ENCODE results near the gene PRADC1.
"Not testable (repeated sequence)": the region's sequence is repeated elsewhere in the genome, so short reads cannot be mapped to it uniquely, and the experiment has no call there.

The PRADC1 gene

DNA sequence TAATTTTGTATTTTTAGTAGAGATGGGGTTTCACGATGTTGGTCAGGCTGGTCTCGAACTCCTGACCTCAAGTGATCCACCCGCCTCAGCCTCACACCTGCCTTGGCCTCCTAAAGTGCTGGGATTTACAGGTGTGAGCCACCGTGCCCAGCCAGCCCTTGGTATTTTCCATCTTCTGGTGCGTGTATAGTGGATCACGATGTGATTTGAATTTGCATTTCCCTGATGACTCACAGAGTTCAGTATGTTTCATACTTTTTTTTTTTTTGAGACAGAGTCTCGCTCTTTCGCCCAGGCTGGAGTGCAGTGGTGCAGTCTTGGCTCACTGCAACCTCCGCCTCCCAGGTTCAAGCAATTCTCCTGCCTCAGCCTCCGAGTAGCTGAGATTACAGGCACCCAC, 32.8 kb downstream of the PRADC1 start:
- not testable (repeated sequence) for DNase-seq

DNA sequence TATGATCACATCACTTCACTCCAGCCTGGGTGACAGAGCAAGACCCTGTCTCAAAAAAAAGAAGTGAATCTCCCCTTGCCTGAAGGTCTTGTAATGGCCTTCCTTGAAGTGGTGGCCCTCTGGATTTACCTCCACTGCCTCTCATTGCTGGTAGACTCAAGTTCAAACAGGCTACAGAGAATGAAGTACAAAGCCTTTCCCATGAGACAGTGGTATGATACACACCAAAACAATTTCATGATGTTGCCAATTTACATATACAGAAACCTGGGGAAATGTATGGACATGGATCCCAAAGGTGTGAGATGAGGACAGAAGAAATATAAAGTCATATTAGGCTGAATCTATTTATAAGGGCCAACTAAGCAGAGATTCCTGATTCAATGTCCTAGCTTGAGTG, 35.5 kb downstream of the PRADC1 start:
- no peak for DNase-seq

DNA sequence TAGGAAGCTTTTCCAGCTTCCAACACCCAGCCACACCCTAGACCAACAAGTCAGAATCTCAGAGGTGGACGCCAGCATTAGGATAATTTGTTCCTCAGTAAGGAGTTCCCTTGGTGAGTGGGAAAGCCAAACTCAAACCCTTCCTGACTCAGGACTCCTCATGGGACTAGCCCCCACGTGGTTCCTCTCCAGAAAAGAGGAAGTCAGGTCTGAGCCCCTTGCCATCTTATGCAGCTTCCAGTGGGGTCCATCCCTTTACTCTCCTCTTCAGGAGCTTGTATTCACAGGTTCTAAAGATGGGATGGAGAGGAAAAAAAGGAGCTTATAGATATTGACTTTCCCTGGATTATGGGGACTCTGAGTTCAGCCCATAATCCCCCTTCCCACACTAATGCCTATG, 45.5 kb downstream of the PRADC1 start:
- DNase-seq = no peak

DNA sequence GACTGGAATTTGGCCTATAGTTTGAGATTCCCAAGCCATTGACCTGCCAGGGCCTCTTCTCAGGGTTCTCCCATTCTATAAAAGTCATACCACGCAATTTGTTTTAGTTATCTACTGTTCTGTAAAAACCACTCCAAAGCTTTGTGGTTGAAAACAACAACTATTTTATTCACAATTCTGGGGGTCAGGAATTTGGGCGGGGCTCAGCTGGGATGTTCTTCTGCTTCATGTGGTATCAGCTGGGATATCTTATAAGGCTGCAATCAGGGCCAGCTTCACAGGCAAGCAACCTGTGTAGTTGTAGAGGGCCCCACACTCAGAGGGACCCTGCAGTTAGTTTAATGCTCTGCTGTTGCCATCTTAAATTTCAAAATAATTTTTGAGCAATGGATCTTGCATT, 47.1 kb downstream of the PRADC1 start:
- DNase-seq = no peak

Measured in NCI-H1105 (cell line).